ENCODE results near the gene CLDN11. TPM values are rescaled to one million over a fixed set of nuclear protein-coding genes. Genes with fewer than 3 reads are reported as not detected.

The CLDN11 gene
- total and polyA plus RNA-seq, 2 donors (not counting 1 experiment from before 2014, with no cell fraction given) = 131 to 316 TPM

DNA sequence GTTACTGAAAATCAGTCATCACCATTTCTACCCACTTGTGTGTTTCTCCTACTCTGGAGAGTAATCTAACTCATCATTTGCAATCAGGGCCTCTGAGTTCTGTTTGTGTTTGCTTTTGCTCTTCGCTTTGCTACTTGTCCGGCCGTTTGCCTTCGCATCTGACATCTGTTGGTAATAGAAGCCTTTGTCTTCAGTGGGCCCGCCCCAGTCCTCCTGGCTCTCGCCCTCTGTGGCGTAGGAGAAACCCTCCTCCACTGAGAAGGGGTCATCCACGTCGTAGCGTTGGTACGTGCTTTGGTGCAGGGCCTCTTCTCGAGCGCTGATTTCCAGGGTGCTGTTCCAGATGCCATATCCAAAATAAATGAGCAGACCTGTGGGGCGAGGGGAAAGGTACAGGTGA is 48.3 kb downstream of the CLDN11 start:
- Histone ChIP-seq H3K4me2 (ENCODE audit: extremely low read depth, insufficient read depth, low read length) (no peak overlapping the region), H3K9ac (ENCODE audit: insufficient read depth, low read length) (no peak overlapping the region), H3K4me3 (replicated peaks in 1 of 4; ENCODE audit: control extremely low read depth in 1 of 4, insufficient read depth in 1 of 4, low read depth in 3 of 4, low read length in 4 of 4) (no peak overlapping the region), H3K79me2 (ENCODE audit: control insufficient read depth, insufficient read depth, low read length) (no peaks in the 10 kb centered on the region), H3K9me3 (ENCODE audit: control insufficient read depth, insufficient read depth, low read depth, low read length) (no peaks in the 10 kb centered on the region), H2AFZ (ENCODE audit: low read length) (no peak overlapping the region), H3K27ac (ENCODE audit: insufficient read depth, low read length) (no peak overlapping the region), H3K36me3 (ENCODE audit: control insufficient read depth, insufficient read depth, low read length) (no peaks in the 10 kb centered on the region), H4K20me1 (ENCODE audit: control insufficient read depth, extremely low read depth, insufficient read depth, low read length) (no peaks in the 10 kb centered on the region), H3K27me3 (ENCODE audit: control insufficient read depth, insufficient read depth, low read length) (no peaks in the 10 kb centered on the region), H3K4me1 (ENCODE audit: control insufficient read depth, extremely low read depth, insufficient read depth, low read length) (peaks cover 23% of the 10 kb centered on the region)
- no peak for DNase-seq (ENCODE audit: low read depth in 2 of 2)
- no peak for TF ChIP-seq CTCF (conservative IDR thresholded peaks at IDR 0.05 in 1 of 2, IDR thresholded peaks at IDR 0.05 in 1 of 2; ENCODE audit: low read depth in 1 of 2, low read length in 2 of 2)
- TF ChIP-seq EZH2 (IDR thresholded peaks at IDR 0.05; ENCODE audit: low read length, missing control alignments) = no peak

GRCh38 chr3:170467571-170468147 is 49.0 kb downstream of the CLDN11 start:
- H2AFZ ChIP-seq (ENCODE audit: low read length) = no peak overlapping the region

More at GRCh38 chr3:170467571-170468147, 49.0 kb downstream of the CLDN11 start:
- no peaks in the 10 kb centered on the region for H3K9me3 ChIP-seq (ENCODE audit: control insufficient read depth, insufficient read depth, low read depth, low read length)
- H4K20me1 ChIP-seq (ENCODE audit: control insufficient read depth, extremely low read depth, insufficient read depth, low read length) = no peaks in the 10 kb centered on the region
- no peak overlapping the region for H3K4me3 ChIP-seq (replicated peaks in 1 of 4; ENCODE audit: control extremely low read depth in 1 of 4, insufficient read depth in 1 of 4, low read depth in 3 of 4, low read length in 4 of 4)
- no peak overlapping the region for H3K4me2 ChIP-seq (ENCODE audit: extremely low read depth, insufficient read depth, low read length)
- no peak for DNase-seq (ENCODE audit: low read depth in 2 of 2)
- H3K9ac ChIP-seq (ENCODE audit: insufficient read depth, low read length) = no peak overlapping the region
- H3K36me3 ChIP-seq (ENCODE audit: control insufficient read depth, insufficient read depth, low read length) = no peaks in the 10 kb centered on the region
- no peaks in the 10 kb centered on the region for H3K27me3 ChIP-seq (ENCODE audit: control insufficient read depth, insufficient read depth, low read length)
- TF ChIP-seq EZH2 (IDR thresholded peaks at IDR 0.05; ENCODE audit: low read length, missing control alignments) = no peak
- no peak for TF ChIP-seq CTCF (conservative IDR thresholded peaks at IDR 0.05 in 1 of 2, IDR thresholded peaks at IDR 0.05 in 1 of 2; ENCODE audit: low read depth in 1 of 2, low read length in 2 of 2)
- H3K27ac ChIP-seq (ENCODE audit: insufficient read depth, low read length) = no peak overlapping the region
- no peaks in the 10 kb centered on the region for H3K79me2 ChIP-seq (ENCODE audit: control insufficient read depth, insufficient read depth, low read length)
- H3K4me1 ChIP-seq (ENCODE audit: control insufficient read depth, extremely low read depth, insufficient read depth, low read length) = peaks cover 23% of the 10 kb centered on the region

Measured in fibroblast of lung (primary cell).